Smooth muscle cell (in vitro differentiated cells): ENCODE measurements around the gene USB1. TPM values are rescaled to one million over a fixed set of nuclear protein-coding genes. Genes with fewer than 3 reads are reported as not detected.

ENCODE experiments used
- DNase-seq: peaks from one replicate; lab custom pipeline; 2025; ENCODE audit not compliant: unreplicated experiment; lab: John Stamatoyannopoulos, UW
- H2AFZ ChIP-seq: fragments of 200-600 bp; sonication (generic); 2 replicates; pipeline ENCODE4 v1.6.0; 2016; ENCODE audit warnings: antibody characterized with exemption, low read depth, mild to moderate bottlenecking
- H3F3A ChIP-seq: fragments of 200-600 bp; sonication (generic); 2 replicates; pipeline ENCODE4 v1.6.0; 2017; ENCODE audit warnings: antibody characterized with exemption, low read depth
- H3K27ac ChIP-seq: fragments of 200-600 bp; sonication (generic); 2 replicates; pipeline ENCODE4 v1.5.1; 2016; ENCODE audit warnings: low read depth, mild to moderate bottlenecking
- H3K27me3 ChIP-seq: fragments of 200-600 bp; sonication (generic); 2 replicates; pipeline ENCODE4 v1.6.1; 2016; ENCODE audit warnings: low read depth, mild to moderate bottlenecking
- H3K36me3 ChIP-seq: fragments of 200-600 bp; sonication (generic); 2 replicates; pipeline ENCODE4 v1.5.1; 2016; ENCODE audit warnings: low read depth
- H3K4me1 ChIP-seq: fragments of 200-600 bp; sonication (generic); 2 replicates; pipeline ENCODE4 v1.5.1; 2016; ENCODE audit warnings: low read depth
- H3K4me2 ChIP-seq: fragments of 200-600 bp; sonication (generic); 2 replicates; pipeline ENCODE4 v1.6.0; 2016; ENCODE audit warnings: mild to moderate bottlenecking
- H3K4me3 ChIP-seq: fragments of 200-600 bp; sonication (generic); 2 replicates; pipeline ENCODE4 v1.5.1; 2016; ENCODE audit warnings: mild to moderate bottlenecking
- H3K79me2 ChIP-seq: fragments of 200-600 bp; sonication (generic); 2 replicates; pipeline ENCODE4 v1.6.0; 2016; ENCODE audit warnings: low read depth, mild to moderate bottlenecking
- H3K9ac ChIP-seq: fragments of 200-600 bp; sonication (generic); 2 replicates; pipeline ENCODE4 v1.6.0; 2016; ENCODE audit warnings: low read depth
- H3K9me3 ChIP-seq: fragments of 200-600 bp; sonication (generic); replicated peaks from 2 replicates; pipeline ENCODE4 v1.5.1; 2016; ENCODE audit warnings: low read depth
- H4K20me1 ChIP-seq: fragments of 200-600 bp; sonication (generic); 2 replicates; pipeline ENCODE4 v1.6.0; 2016; ENCODE audit warnings: low read depth
- WGBS: methylation state at CpG from one replicate; pipeline ENCODE4 v1.1.7; 2016; ENCODE audit warnings: low lambda C conversion rate; 5-methylcytosine and 5-hydroxymethylcytosine counted together
- polyA plus RNA-seq: library from polyadenylated mRNA; unstranded; fragments of >200 nt; fragmentation: Nextera tagmentation; extraction: Ambion mirVana; gene quantifications from 2 replicates; pipeline ENCODE4 v1.2.1, GENCODE V29; 2016
- total RNA-seq: library from RNA; depleted of rRNA; stranded (reverse); fragments of >200 nt; gene quantifications from 2 replicates; pipeline ENCODE4 v1.2.3, GENCODE V29; 2014
- TF ChIP-seq, protein P1 (sequence below): fragments of 200-600 bp; sonication (generic); IDR thresholded peaks from 2 replicates; pipeline ENCODE4 v1.5.1; 2017; ENCODE audit warnings: borderline replicate concordance, mild to moderate bottlenecking, antibody characterized with exemption; ENCODE audit not compliant: insufficient read depth, poor library complexity, severe bottlenecking

The USB1 gene
- total RNA-seq (13.9 and 26.9 TPM in 2 replicates), polyA plus RNA-seq (44.1 and 56.6 TPM in 2 replicates)

DNA sequence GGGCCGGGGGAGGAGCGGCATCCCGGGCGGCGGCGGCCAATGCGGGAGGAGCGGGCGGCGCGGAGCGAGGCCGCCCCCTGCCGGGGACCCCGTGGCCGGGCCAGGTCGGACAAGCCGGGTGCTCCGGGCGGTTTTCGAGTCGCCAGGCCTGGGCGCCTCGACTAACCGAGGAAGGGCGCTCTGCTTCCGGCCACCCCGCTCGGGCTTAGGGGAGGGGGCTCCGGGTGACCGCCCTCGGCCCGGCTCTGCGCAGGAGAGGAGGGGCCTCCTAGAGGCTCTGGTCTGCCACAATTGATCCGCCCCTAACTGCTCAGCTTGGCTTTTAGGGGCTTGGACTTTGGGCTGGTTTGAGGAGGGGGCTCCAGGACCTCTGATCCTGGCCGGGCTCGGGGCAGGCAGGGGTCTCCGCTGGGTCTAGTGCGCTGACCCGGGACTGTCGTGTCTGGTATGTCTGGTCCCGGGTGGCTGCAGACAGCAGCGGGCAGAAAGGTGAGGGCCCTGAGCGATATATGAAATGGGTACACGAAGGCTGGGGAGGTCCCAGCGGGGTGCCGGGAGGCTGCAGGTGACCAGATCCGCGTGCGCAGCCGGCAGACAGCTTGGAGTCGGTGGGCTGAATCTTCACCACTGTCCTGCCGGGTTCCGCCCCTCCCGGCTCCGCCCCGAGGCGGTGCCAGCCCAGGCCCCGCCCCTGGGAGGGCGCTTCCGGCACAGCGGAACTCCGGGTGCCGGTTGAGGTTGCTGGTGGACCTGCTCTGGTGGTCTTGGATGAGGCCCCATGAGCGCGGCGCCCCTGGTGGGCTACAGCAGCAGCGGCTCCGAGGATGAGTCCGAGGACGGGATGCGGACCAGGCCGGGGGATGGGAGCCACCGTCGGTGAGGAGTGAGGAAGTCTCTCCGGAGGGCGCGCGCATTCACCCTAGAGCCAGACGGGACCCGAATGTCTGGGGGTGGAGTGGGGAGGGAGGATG lies at the start of gene USB1:
TSS of gene USB1 (plus strand) at position 702 of the 971 bp plus-strand sequence. CDS start at position 779, 77 bp downstream.
- Histone ChIP-seq H3K9me3 (no peaks in the 10 kb centered on the region), H3K4me3 (peak within 1 kb of the TSS; percentile 88), H3K27me3 (no peaks in the 10 kb centered on the region), H3K9ac (peak within 1 kb of the TSS; percentile 57), H3K4me2 (peak within 1 kb of the TSS; percentile 99), H4K20me1 (peaks cover 12% of the 10 kb centered on the region), H3K27ac (peak within 1 kb of the TSS; percentile 28), H3K4me1 (peaks cover 14% of the 10 kb centered on the region), H3K79me2 (no peaks in the 10 kb centered on the region), H3F3A (peaks cover 4% of the 10 kb centered on the region), H2AFZ (peak within 1 kb of the TSS; percentile 92), H3K36me3 (no peaks in the 10 kb centered on the region)
- TF ChIP-seq, protein P1, sequence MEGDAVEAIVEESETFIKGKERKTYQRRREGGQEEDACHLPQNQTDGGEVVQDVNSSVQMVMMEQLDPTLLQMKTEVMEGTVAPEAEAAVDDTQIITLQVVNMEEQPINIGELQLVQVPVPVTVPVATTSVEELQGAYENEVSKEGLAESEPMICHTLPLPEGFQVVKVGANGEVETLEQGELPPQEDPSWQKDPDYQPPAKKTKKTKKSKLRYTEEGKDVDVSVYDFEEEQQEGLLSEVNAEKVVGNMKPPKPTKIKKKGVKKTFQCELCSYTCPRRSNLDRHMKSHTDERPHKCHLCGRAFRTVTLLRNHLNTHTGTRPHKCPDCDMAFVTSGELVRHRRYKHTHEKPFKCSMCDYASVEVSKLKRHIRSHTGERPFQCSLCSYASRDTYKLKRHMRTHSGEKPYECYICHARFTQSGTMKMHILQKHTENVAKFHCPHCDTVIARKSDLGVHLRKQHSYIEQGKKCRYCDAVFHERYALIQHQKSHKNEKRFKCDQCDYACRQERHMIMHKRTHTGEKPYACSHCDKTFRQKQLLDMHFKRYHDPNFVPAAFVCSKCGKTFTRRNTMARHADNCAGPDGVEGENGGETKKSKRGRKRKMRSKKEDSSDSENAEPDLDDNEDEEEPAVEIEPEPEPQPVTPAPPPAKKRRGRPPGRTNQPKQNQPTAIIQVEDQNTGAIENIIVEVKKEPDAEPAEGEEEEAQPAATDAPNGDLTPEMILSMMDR, result peak; percentile 64
- 1% methylated on average over 38 of the region's 81 CpGs for WGBS
- DNase-seq, result peak; percentile 63

DNA sequence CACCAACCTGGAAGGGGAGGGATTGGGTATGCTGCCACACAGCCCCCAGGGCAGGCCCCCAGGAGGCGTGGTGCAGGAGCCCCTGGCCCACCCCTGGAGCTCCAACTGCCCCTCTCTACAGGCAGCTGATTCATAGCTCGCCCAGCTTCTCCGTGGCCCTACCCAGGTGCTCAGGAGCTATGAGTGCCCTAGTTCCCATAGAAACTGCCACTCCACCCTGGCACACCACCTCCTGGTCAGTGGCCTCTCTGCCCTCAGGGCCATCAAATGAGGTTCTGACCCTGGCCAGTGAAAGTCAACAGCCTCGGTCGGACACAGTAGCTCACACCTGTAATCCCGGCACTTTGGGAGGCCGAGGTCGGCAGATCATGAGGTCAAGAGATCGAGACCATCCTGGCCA lies 48.3 kb upstream of the USB1 start:
- Histone ChIP-seq H3K9ac (no peak overlapping the region), H3K9me3 (no peaks in the 10 kb centered on the region), H3K36me3 (no peaks in the 10 kb centered on the region), H3K4me3 (no peak overlapping the region), H2AFZ (no peak overlapping the region), H3K4me2 (no peak overlapping the region), H3K27me3 (no peaks in the 10 kb centered on the region), H3F3A (no peaks in the 10 kb centered on the region), H4K20me1 (no peaks in the 10 kb centered on the region), H3K79me2 (no peaks in the 10 kb centered on the region), H3K27ac (no peak overlapping the region), H3K4me1 (no peaks in the 10 kb centered on the region)
- no peak for DNase-seq
- TF ChIP-seq, protein P1, result no peak
- 96% methylated on average over 9 of the region's 9 CpGs for WGBS

DNA sequence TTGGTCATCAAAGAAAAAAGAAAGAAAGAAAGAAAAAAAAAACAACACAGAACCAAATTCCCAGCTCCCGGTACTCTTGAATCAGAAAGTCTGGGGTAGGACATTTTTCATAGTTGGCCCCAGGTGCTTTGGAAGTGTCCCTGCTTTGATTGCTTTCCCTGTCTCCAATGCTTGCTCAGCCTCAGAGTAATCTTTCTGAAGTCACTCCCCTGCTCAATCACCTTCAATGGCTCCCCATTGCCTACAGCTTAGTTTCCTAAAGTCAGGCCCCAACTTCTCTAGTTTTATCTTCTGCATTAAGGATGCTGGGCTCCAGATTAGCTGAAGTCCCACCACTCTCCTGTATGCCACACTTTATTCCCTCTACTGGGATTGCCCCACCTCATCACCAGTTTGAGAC lies 47.4 kb upstream of the USB1 start:
- H3K79me2 ChIP-seq, result no peaks in the 10 kb centered on the region
- DNase-seq, result no peak
- 100% methylated on average over 1 of the region's 1 CpG for WGBS

More for the DNA sequence above, 47.4 kb upstream of the USB1 start:
- TF ChIP-seq, protein P1, result no peak
- no peaks in the 10 kb centered on the region for H3K36me3 ChIP-seq
- no peaks in the 10 kb centered on the region for H3K27me3 ChIP-seq
- no peak overlapping the region for H3K9ac ChIP-seq
- H3K27ac ChIP-seq, result no peak overlapping the region
- H3K4me2 ChIP-seq, result no peak overlapping the region
- no peak overlapping the region for H3K4me3 ChIP-seq
- no peaks in the 10 kb centered on the region for H3F3A ChIP-seq
- H4K20me1 ChIP-seq, result no peaks in the 10 kb centered on the region
- H3K9me3 ChIP-seq, result no peaks in the 10 kb centered on the region
- H2AFZ ChIP-seq, result no peak overlapping the region
- H3K4me1 ChIP-seq, result no peaks in the 10 kb centered on the region
